ENCODE results near the gene GFPT1.
"Not testable (repeated sequence)": the region's sequence is repeated elsewhere in the genome, so short reads cannot be mapped to it uniquely, and the experiment has no call there.

GFPT1 gene

GRCh38 chr2:69386789-69387734 is at the start of gene GFPT1:
Gene GFPT1, minus strand, starts transcription at chr2:69387227. Its CDS starts 156 bp downstream, at chr2:69387071.
- peaks cover 12% of the 10 kb centered on the region for H3K36me3 Mint-ChIP-seq (ENCODE audit: low read depth)
- H3K9me3 Mint-ChIP-seq, result no peaks in the 10 kb centered on the region
- H3K27ac Mint-ChIP-seq, result peak within 1 kb of the TSS; percentile 95
- no peaks in the 10 kb centered on the region for H3K27me3 Mint-ChIP-seq
- H3K4me3 Mint-ChIP-seq, result peak within 1 kb of the TSS; percentile 92
- H3K4me1 Mint-ChIP-seq (ENCODE audit: low read depth), result peaks cover 49% of the 10 kb centered on the region

GRCh38 chr2:69436596-69436937 is 49.5 kb upstream of the GFPT1 start:
- Mint-ChIP-seq H3K27me3 (no peaks in the 10 kb centered on the region), H3K9me3 (peaks cover 7% of the 10 kb centered on the region), H3K4me3 (peak overlapping the region; percentile 96), H3K27ac (peak overlapping the region; percentile 98), H3K36me3 (ENCODE audit: low read depth) (peaks cover 4% of the 10 kb centered on the region), H3K4me1 (ENCODE audit: low read depth) (peaks cover 37% of the 10 kb centered on the region)

GRCh38 chr2:69434753-69435152 is 47.7 kb upstream of the GFPT1 start:
- no peak overlapping the region for H3K4me3 Mint-ChIP-seq
- peaks cover 37% of the 10 kb centered on the region for H3K4me1 Mint-ChIP-seq (ENCODE audit: low read depth)
- H3K36me3 Mint-ChIP-seq (ENCODE audit: low read depth), result peaks cover 4% of the 10 kb centered on the region
- H3K9me3 Mint-ChIP-seq, result peaks cover 7% of the 10 kb centered on the region
- H3K27me3 Mint-ChIP-seq, result no peaks in the 10 kb centered on the region
- no peak overlapping the region for H3K27ac Mint-ChIP-seq

- no peak overlapping the region for H3K4me3 Mint-ChIP-seq
- no peaks in the 10 kb centered on the region for H3K9me3 Mint-ChIP-seq
- peaks cover 13% of the 10 kb centered on the region for H3K36me3 Mint-ChIP-seq (ENCODE audit: low read depth)
- H3K27me3 Mint-ChIP-seq, result no peaks in the 10 kb centered on the region
- H3K27ac Mint-ChIP-seq, result no peak overlapping the region
- H3K4me1 Mint-ChIP-seq (ENCODE audit: low read depth), result peaks cover 6% of the 10 kb centered on the region
Measured at GRCh38 chr2:69429491-69430183, 42.6 kb upstream of the GFPT1 start.

- Mint-ChIP-seq H3K27ac (peak overlapping the region; percentile 1), H3K4me1 (ENCODE audit: low read depth) (peaks cover 3% of the 10 kb centered on the region), H3K4me3 (no peak overlapping the region), H3K9me3 (no peaks in the 10 kb centered on the region), H3K27me3 (no peaks in the 10 kb centered on the region), H3K36me3 (ENCODE audit: low read depth) (peaks cover 13% of the 10 kb centered on the region)
Measured at GRCh38 chr2:69428981-69429380, 42.0 kb upstream of the GFPT1 start.

- H3K9me3 Mint-ChIP-seq, result no peaks in the 10 kb centered on the region
- no peaks in the 10 kb centered on the region for H3K27me3 Mint-ChIP-seq
- no peak overlapping the region for H3K27ac Mint-ChIP-seq
- H3K36me3 Mint-ChIP-seq (ENCODE audit: low read depth), result peaks cover 21% of the 10 kb centered on the region
- peaks cover 10% of the 10 kb centered on the region for H3K4me1 Mint-ChIP-seq (ENCODE audit: low read depth)
- H3K4me3 Mint-ChIP-seq, result no peak overlapping the region
Measured at GRCh38 chr2:69424419-69424818, 37.4 kb upstream of the GFPT1 start.

- Mint-ChIP-seq H3K27me3 (no peaks in the 10 kb centered on the region), H3K27ac (no peak overlapping the region), H3K36me3 (ENCODE audit: low read depth) (peaks cover 17% of the 10 kb centered on the region), H3K9me3 (no peaks in the 10 kb centered on the region), H3K4me3 (no peak overlapping the region), H3K4me1 (ENCODE audit: low read depth) (peaks cover 10% of the 10 kb centered on the region)
Measured at GRCh38 chr2:69422198-69422597, 35.2 kb upstream of the GFPT1 start.

- not testable (repeated sequence) for H3K27me3 Mint-ChIP-seq; H3K9me3 Mint-ChIP-seq; H3K27ac Mint-ChIP-seq; H3K4me3 Mint-ChIP-seq; H3K4me1 Mint-ChIP-seq (ENCODE audit: low read depth)
- H3K36me3 Mint-ChIP-seq (ENCODE audit: low read depth), result peaks cover 24% of the 10 kb centered on the region
Measured at GRCh38 chr2:69419111-69419510, 32.1 kb upstream of the GFPT1 start.

- no peak overlapping the region for H3K27ac Mint-ChIP-seq
- no peak overlapping the region for H3K4me3 Mint-ChIP-seq
- H3K36me3 Mint-ChIP-seq (ENCODE audit: low read depth), result peaks cover 29% of the 10 kb centered on the region
- no peaks in the 10 kb centered on the region for H3K27me3 Mint-ChIP-seq
- H3K4me1 Mint-ChIP-seq (ENCODE audit: low read depth), result peaks cover 2% of the 10 kb centered on the region
- H3K9me3 Mint-ChIP-seq, result no peaks in the 10 kb centered on the region
Measured at GRCh38 chr2:69416147-69416546, 29.1 kb upstream of the GFPT1 start.

GRCh38 chr2:69411120-69411519 is 24.1 kb upstream of the GFPT1 start:
- no peak overlapping the region for H3K4me3 Mint-ChIP-seq
- no peaks in the 10 kb centered on the region for H3K9me3 Mint-ChIP-seq
- no peaks in the 10 kb centered on the region for H3K27me3 Mint-ChIP-seq
- no peak overlapping the region for H3K27ac Mint-ChIP-seq
- H3K36me3 Mint-ChIP-seq (ENCODE audit: low read depth), result peaks cover 25% of the 10 kb centered on the region
- H3K4me1 Mint-ChIP-seq (ENCODE audit: low read depth), result peaks cover 7% of the 10 kb centered on the region

GRCh38 chr2:69405306-69405705 is 18.3 kb upstream of the GFPT1 start:
- H3K4me3 Mint-ChIP-seq, result no peak overlapping the region
- peaks cover 49% of the 10 kb centered on the region for H3K36me3 Mint-ChIP-seq (ENCODE audit: low read depth)
- peaks cover 5% of the 10 kb centered on the region for H3K4me1 Mint-ChIP-seq (ENCODE audit: low read depth)
- no peaks in the 10 kb centered on the region for H3K9me3 Mint-ChIP-seq
- no peaks in the 10 kb centered on the region for H3K27me3 Mint-ChIP-seq
- H3K27ac Mint-ChIP-seq, result no peak overlapping the region

GRCh38 chr2:69400121-69400520 is 13.1 kb upstream of the GFPT1 start:
- no peaks in the 10 kb centered on the region for H3K27me3 Mint-ChIP-seq
- H3K4me3 Mint-ChIP-seq, result no peak overlapping the region
- H3K36me3 Mint-ChIP-seq (ENCODE audit: low read depth), result peaks cover 51% of the 10 kb centered on the region
- H3K4me1 Mint-ChIP-seq (ENCODE audit: low read depth), result no peaks in the 10 kb centered on the region
- H3K27ac Mint-ChIP-seq, result no peak overlapping the region
- H3K9me3 Mint-ChIP-seq, result no peaks in the 10 kb centered on the region

GRCh38 chr2:69397234-69397633 is 10.2 kb upstream of the GFPT1 start:
- H3K4me3 Mint-ChIP-seq, result no peak overlapping the region
- H3K9me3 Mint-ChIP-seq, result no peaks in the 10 kb centered on the region
- H3K27ac Mint-ChIP-seq, result no peak overlapping the region
- no peaks in the 10 kb centered on the region for H3K4me1 Mint-ChIP-seq (ENCODE audit: low read depth)
- H3K36me3 Mint-ChIP-seq (ENCODE audit: low read depth), result peaks cover 48% of the 10 kb centered on the region
- H3K27me3 Mint-ChIP-seq, result no peaks in the 10 kb centered on the region

- Mint-ChIP-seq H3K9me3 (no peaks in the 10 kb centered on the region), H3K4me3 (no peak overlapping the region), H3K36me3 (ENCODE audit: low read depth) (peaks cover 45% of the 10 kb centered on the region), H3K27ac (no peak overlapping the region), H3K27me3 (no peaks in the 10 kb centered on the region), H3K4me1 (ENCODE audit: low read depth) (no peaks in the 10 kb centered on the region)
Measured at GRCh38 chr2:69395866-69396265, 8.8 kb upstream of the GFPT1 start.

- H3K27me3 Mint-ChIP-seq, result no peaks in the 10 kb centered on the region
- H3K4me1 Mint-ChIP-seq (ENCODE audit: low read depth), result no peaks in the 10 kb centered on the region
- no peaks in the 10 kb centered on the region for H3K9me3 Mint-ChIP-seq
- no peak overlapping the region for H3K27ac Mint-ChIP-seq
- peaks cover 28% of the 10 kb centered on the region for H3K36me3 Mint-ChIP-seq (ENCODE audit: low read depth)
- H3K4me3 Mint-ChIP-seq, result no peak overlapping the region
Measured at GRCh38 chr2:69393963-69394362, 6.9 kb upstream of the GFPT1 start.
